Spleen (tissue), 7 donors: ENCODE results near the gene LRRC53.

ENCODE experiments used
- CTCF ChIP-seq, 11 experiments: fragments of 200-600 bp in 7 of 11; fragments of 450-650 bp in 4 of 11; sonication (generic) in 4 of 11; IDR thresholded peaks in 8 of 11; conservative IDR thresholded peaks in 3 of 11; 1 replicate in 7 of 11; 2 replicates in 4 of 11; pipeline versions ENCODE4 v1.4.0 to v1.8.0; 2016 to 2021; ENCODE audit warnings: antibody characterized with exemption in 11 of 11, inconsistent platforms in 4 of 11, mild to moderate bottlenecking in 1 of 11
- POLR2A ChIP-seq, 3 donors: fragments of 450-650 bp; IDR thresholded peaks; one replicate each; pipeline ENCODE4 v1.5.1; 2017; ENCODE audit warnings: antibody characterized with exemption in 3 of 3, mild to moderate bottlenecking in 1 of 3
- POLR2AphosphoS5 ChIP-seq, 3 donors: sonication (generic); formaldehyde crosslinking; IDR thresholded peaks; one replicate each; pipeline ENCODE4 v1.5.1; 2017; ENCODE audit warnings: antibody characterized with exemption in 3 of 3
- donor health status: DM: no; HTN: no; CAD: no; lungs with moderate emphysema.
- donor health status: DM: no; HTN: no; CAD: no.
- donor health status: DM: no; HTN: no; CAD: no.

- TF ChIP-seq POLR2A (IDR thresholded peaks at IDR 0.05) (no peak), CTCF (IDR thresholded peaks at IDR 0.05 in 8 of 11, conservative IDR thresholded peaks at IDR 0.05 in 3 of 11) (no peak), POLR2AphosphoS5 (IDR thresholded peaks at IDR 0.05) (no peak)
These were observed 80.1 kb downstream of the LRRC53 start for GRCh38 chr1:74432325-74432724.
